Testis (tissue), 3 donors: ENCODE data around the gene PPP1R14C. TPM values are rescaled to one million over a fixed set of nuclear protein-coding genes. Genes with fewer than 3 reads are reported as not detected.

Experiments used
- DNase-seq: peaks from one replicate; pipeline ENCODE4 v3.0.0-alpha.2; 2019
- H3K27ac ChIP-seq, 2 donors: fragments of 200-600 bp; sonication (generic); one replicate each; pipeline ENCODE4 v1.5.1; 2019
- H3K27me3 ChIP-seq: fragments of 200-600 bp; sonication (generic); one replicate; pipeline ENCODE4 v1.5.1; 2019
- H3K36me3 ChIP-seq: fragments of 200-600 bp; sonication (generic); one replicate; pipeline ENCODE4 v1.5.1; 2017; ENCODE audit warnings: low read depth; ENCODE audit errors: missing control alignments
- H3K4me1 ChIP-seq: fragments of 200-600 bp; sonication (generic); one replicate; pipeline ENCODE4 v1.5.1; 2019
- H3K4me3 ChIP-seq, 2 donors: fragments of 200-600 bp; sonication (generic); one replicate each; pipeline ENCODE4 v1.5.1; 2017 to 2019
- H3K9me3 ChIP-seq: fragments of 200-600 bp; sonication (generic); one replicate; pipeline ENCODE4 v1.5.1; 2017
- POLR2A ChIP-seq: fragments of 450-650 bp; IDR thresholded peaks from one replicate; pipeline ENCODE4 v1.6.1; 2017; ENCODE audit warnings: antibody characterized with exemption, mild to moderate bottlenecking, moderate library complexity
- WGBS, 2 donors: methylation state at CpG; one replicate each; pipeline ENCODE4 v1.1.5; 2018; 5-methylcytosine and 5-hydroxymethylcytosine counted together
- intact Hi-C: fragments of 100-400 bp; cut with DNase I; formaldehyde crosslinking; loops from one replicate; pipeline ENCODE4 v1.15.1; 2023; ENCODE audit warnings: low total_unique reads
- polyA plus RNA-seq: library from polyadenylated mRNA; stranded (reverse); fragments of 350-450 nt; fragmentation: Illumina TruSeq; extraction: RNeasy Lipid Tissue Mini Kit (QIAGEN cat#74804); gene quantifications from one replicate; pipeline ENCODE4 v1.2.3, GENCODE V29; 2014; ENCODE audit warnings: low read depth, low replicate concordance; ENCODE audit not compliant: insufficient read depth
- total RNA-seq, 2 donors: library from RNA; depleted of rRNA; stranded (reverse); fragments of >200 nt; gene quantifications; one replicate each; pipeline ENCODE4 v1.2.3, GENCODE V29; 2016
- TF ChIP-seq, protein P1 (sequence below), 3 experiments: fragments of 450-650 bp in 2 of 3; fragments of 200-600 bp in 1 of 3; sonication (generic) in 1 of 3; IDR thresholded peaks; one replicate each; pipeline ENCODE4 v1.5.1; 2016 to 2019; ENCODE audit warnings: antibody characterized with exemption in 3 of 3, mild to moderate bottlenecking in 2 of 3, moderate library complexity in 1 of 3

Gene PPP1R14C
- total and polyA plus RNA-seq, 3 donors from 2014 or later: 11.1 to 27.1 (median 22.4) TPM

DNA sequence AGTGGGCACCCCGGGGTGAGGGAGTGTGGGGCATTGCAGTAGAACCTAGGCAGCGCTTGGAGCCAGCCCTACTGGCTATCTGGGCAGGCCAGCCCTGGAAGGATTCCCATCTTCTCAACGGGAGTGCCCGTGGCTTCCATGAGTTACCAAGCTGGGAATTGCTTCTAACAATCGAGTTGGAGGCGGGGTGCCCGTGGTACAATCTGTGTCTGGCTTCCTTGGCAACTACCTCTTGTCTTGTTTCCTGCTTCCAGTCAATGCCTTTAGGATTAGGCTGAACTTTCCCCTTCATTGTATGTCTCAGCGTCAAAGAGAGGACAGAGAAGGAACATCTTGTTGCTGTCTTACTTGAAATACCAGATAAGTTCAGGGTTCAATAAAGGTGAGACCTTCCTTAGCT is 33.3 kb downstream of the PPP1R14C start:
- TF ChIP-seq POLR2A: no peak
- TF ChIP-seq, protein P1, sequence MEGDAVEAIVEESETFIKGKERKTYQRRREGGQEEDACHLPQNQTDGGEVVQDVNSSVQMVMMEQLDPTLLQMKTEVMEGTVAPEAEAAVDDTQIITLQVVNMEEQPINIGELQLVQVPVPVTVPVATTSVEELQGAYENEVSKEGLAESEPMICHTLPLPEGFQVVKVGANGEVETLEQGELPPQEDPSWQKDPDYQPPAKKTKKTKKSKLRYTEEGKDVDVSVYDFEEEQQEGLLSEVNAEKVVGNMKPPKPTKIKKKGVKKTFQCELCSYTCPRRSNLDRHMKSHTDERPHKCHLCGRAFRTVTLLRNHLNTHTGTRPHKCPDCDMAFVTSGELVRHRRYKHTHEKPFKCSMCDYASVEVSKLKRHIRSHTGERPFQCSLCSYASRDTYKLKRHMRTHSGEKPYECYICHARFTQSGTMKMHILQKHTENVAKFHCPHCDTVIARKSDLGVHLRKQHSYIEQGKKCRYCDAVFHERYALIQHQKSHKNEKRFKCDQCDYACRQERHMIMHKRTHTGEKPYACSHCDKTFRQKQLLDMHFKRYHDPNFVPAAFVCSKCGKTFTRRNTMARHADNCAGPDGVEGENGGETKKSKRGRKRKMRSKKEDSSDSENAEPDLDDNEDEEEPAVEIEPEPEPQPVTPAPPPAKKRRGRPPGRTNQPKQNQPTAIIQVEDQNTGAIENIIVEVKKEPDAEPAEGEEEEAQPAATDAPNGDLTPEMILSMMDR (IDR thresholded peaks at IDR 0.05): no peak
- H3K27ac ChIP-seq: no peak overlapping the region
- no peaks in the 10 kb centered on the region for H3K9me3 ChIP-seq
- H3K27me3 ChIP-seq: no peaks in the 10 kb centered on the region
- no peak overlapping the region for H3K4me3 ChIP-seq
- intact Hi-C loops: no loop called here
- peak; percentile 44 for DNase-seq
- WGBS, 2 donors: 72 to 79% methylated on average over 5 to 8 of the region's 8 CpGs
- H3K4me1 ChIP-seq: peaks cover 3% of the 10 kb centered on the region
- H3K36me3 ChIP-seq: no peaks in the 10 kb centered on the region

GRCh38 chr6:150176659-150177058 is 33.8 kb downstream of the PPP1R14C start:
- 80 to 92% methylated on average over 8 of the region's 8 CpGs for WGBS, 2 donors
- Histone ChIP-seq H3K36me3 (no peaks in the 10 kb centered on the region), H3K27me3 (no peaks in the 10 kb centered on the region), H3K4me3 (no peak overlapping the region), H3K4me1 (peaks cover 3% of the 10 kb centered on the region), H3K27ac (no peak overlapping the region), H3K9me3 (no peaks in the 10 kb centered on the region)
- TF ChIP-seq, protein P1 (IDR thresholded peaks at IDR 0.05): no peak
- TF ChIP-seq POLR2A: no peak
- DNase-seq: no peak
- intact Hi-C loops: no loop called here

- intact Hi-C loops: no loop called here
These were observed 34.6 kb downstream of the PPP1R14C start for GRCh38 chr6:150177259-150177951.

DNA sequence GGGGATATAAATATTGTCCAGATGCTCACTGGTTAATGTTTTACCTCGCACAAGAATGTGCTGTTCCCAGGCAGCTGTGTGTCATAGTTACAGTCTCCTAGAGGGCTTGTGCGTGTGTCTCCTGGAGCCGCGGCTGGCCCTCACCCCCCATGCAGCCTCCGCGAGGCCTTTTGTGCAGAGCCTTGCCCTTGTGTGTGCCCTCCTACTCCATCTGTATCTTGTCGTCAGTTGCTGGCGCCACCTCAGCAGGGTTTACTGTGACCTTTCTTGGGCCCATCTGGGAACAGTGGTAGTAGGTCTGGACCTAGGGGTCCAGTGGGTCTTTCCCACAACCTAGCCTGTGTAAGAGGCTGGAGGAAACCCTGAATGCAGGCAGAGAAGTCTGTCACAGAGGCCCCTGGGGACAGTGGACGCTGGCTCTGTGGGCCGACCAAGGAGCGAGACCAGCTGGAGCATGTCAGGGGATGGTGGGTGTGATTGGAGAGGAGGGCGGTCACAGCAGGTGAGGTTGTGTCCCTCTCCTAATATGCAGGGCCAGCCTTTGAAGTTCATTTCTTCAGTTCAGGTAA is 35.2 kb downstream of the PPP1R14C start:
- no peak for DNase-seq
- TF ChIP-seq POLR2A: no peak
- TF ChIP-seq, protein P1 (IDR thresholded peaks at IDR 0.05): no peak
- no peaks in the 10 kb centered on the region for H3K9me3 ChIP-seq
- intact Hi-C loops: no loop called here
- no peak overlapping the region for H3K27ac ChIP-seq
- WGBS, 2 donors: 73 to 85% methylated on average over 12 of the region's 12 CpGs
- no peaks in the 10 kb centered on the region for H3K36me3 ChIP-seq
- peaks cover 3% of the 10 kb centered on the region for H3K4me1 ChIP-seq
- no peak overlapping the region for H3K4me3 ChIP-seq
- no peaks in the 10 kb centered on the region for H3K27me3 ChIP-seq

More at GRCh38 chr6:150177259-150177951, 34.6 kb downstream of the PPP1R14C start:
- no peak for DNase-seq
- Histone ChIP-seq H3K27ac (no peak overlapping the region), H3K27me3 (no peaks in the 10 kb centered on the region), H3K4me1 (peaks cover 3% of the 10 kb centered on the region), H3K9me3 (no peaks in the 10 kb centered on the region), H3K36me3 (no peaks in the 10 kb centered on the region), H3K4me3 (no peak overlapping the region)
- no peak for TF ChIP-seq POLR2A
- TF ChIP-seq, protein P1 (IDR thresholded peaks at IDR 0.05): no peak
- WGBS, 2 donors: 80 to 94% methylated on average over 7 to 11 of the region's 11 CpGs
